ENCODE measurements around the gene RSPO4.

The RSPO4 gene

GRCh38 chr20:955656-956055 is 46.5 kb downstream of the RSPO4 start:
- WGBS, 2 experiments (ENCODE audit: insufficient coverage in 2 of 2): 91 to 100% methylated on average over 4 to 6 of the region's 7 CpGs
- no peaks in the 10 kb centered on the region for H3K9me3 ChIP-seq (ENCODE audit: control insufficient read depth, low read length)
- no peak overlapping the region for H3K4me3 ChIP-seq (ENCODE audit: extremely low read depth, insufficient read depth, low read length, poor library complexity, severe bottlenecking)
- no peaks in the 10 kb centered on the region for H3K36me3 ChIP-seq (ENCODE audit: control insufficient read depth, insufficient read depth, low read length)
- no peaks in the 10 kb centered on the region for H3K4me1 ChIP-seq (ENCODE audit: control insufficient read depth, insufficient read depth, low read length, poor library complexity, severe bottlenecking)
- H3K27ac ChIP-seq (ENCODE audit: low read depth, low read length, severe bottlenecking): no peak overlapping the region

- Histone ChIP-seq H3K27ac (ENCODE audit: low read depth, low read length, severe bottlenecking) (no peak overlapping the region), H3K4me1 (ENCODE audit: control insufficient read depth, insufficient read depth, low read length, poor library complexity, severe bottlenecking) (no peaks in the 10 kb centered on the region), H3K36me3 (ENCODE audit: control insufficient read depth, insufficient read depth, low read length) (no peaks in the 10 kb centered on the region), H3K9me3 (ENCODE audit: control insufficient read depth, low read length) (no peaks in the 10 kb centered on the region), H3K4me3 (ENCODE audit: extremely low read depth, insufficient read depth, low read length, poor library complexity, severe bottlenecking) (no peak overlapping the region)
- WGBS, 2 experiments (ENCODE audit: insufficient coverage in 2 of 2): 41 to 68% methylated on average over 2 to 3 of the region's 3 CpGs
Measured at GRCh38 chr20:955111-955510, 47.0 kb downstream of the RSPO4 start.

- H3K36me3 ChIP-seq (ENCODE audit: control insufficient read depth, insufficient read depth, low read length): no peaks in the 10 kb centered on the region
- no peak overlapping the region for H3K4me3 ChIP-seq (ENCODE audit: extremely low read depth, insufficient read depth, low read length, poor library complexity, severe bottlenecking)
- no peak overlapping the region for H3K27ac ChIP-seq (ENCODE audit: low read depth, low read length, severe bottlenecking)
- WGBS, 2 experiments (ENCODE audit: insufficient coverage in 2 of 2): 20 to 70% methylated on average over 2 to 7 of the region's 11 CpGs
- H3K4me1 ChIP-seq (ENCODE audit: control insufficient read depth, insufficient read depth, low read length, poor library complexity, severe bottlenecking): no peaks in the 10 kb centered on the region
- no peaks in the 10 kb centered on the region for H3K9me3 ChIP-seq (ENCODE audit: control insufficient read depth, low read length)
Measured at GRCh38 chr20:953742-954141, 48.4 kb downstream of the RSPO4 start.

- Histone ChIP-seq H3K4me1 (ENCODE audit: control insufficient read depth, insufficient read depth, low read length, poor library complexity, severe bottlenecking) (no peaks in the 10 kb centered on the region), H3K9me3 (ENCODE audit: control insufficient read depth, low read length) (no peaks in the 10 kb centered on the region), H3K4me3 (ENCODE audit: extremely low read depth, insufficient read depth, low read length, poor library complexity, severe bottlenecking) (no peak overlapping the region), H3K36me3 (ENCODE audit: control insufficient read depth, insufficient read depth, low read length) (no peaks in the 10 kb centered on the region), H3K27ac (ENCODE audit: low read depth, low read length, severe bottlenecking) (no peak overlapping the region)
- WGBS, 2 experiments (ENCODE audit: insufficient coverage in 2 of 2): 90 to 93% methylated on average over 6 to 8 of the region's 8 CpGs
Measured at GRCh38 chr20:952196-952795, 49.8 kb downstream of the RSPO4 start.

- Histone ChIP-seq H3K36me3 (ENCODE audit: control insufficient read depth, insufficient read depth, low read length) (no peaks in the 10 kb centered on the region), H3K4me1 (ENCODE audit: control insufficient read depth, insufficient read depth, low read length, poor library complexity, severe bottlenecking) (no peaks in the 10 kb centered on the region), H3K27ac (ENCODE audit: low read depth, low read length, severe bottlenecking) (no peak overlapping the region), H3K4me3 (ENCODE audit: extremely low read depth, insufficient read depth, low read length, poor library complexity, severe bottlenecking) (no peak overlapping the region), H3K9me3 (ENCODE audit: control insufficient read depth, low read length) (no peaks in the 10 kb centered on the region)
- 92 to 93% methylated on average over 18 of the region's 21 CpGs for WGBS, 2 experiments (ENCODE audit: insufficient coverage in 2 of 2)
Measured at GRCh38 chr20:951384-952169, 50.5 kb downstream of the RSPO4 start.

- no peaks in the 10 kb centered on the region for H3K4me1 ChIP-seq (ENCODE audit: control insufficient read depth, insufficient read depth, low read length, poor library complexity, severe bottlenecking)
- H3K9me3 ChIP-seq (ENCODE audit: control insufficient read depth, low read length): no peaks in the 10 kb centered on the region
- H3K36me3 ChIP-seq (ENCODE audit: control insufficient read depth, insufficient read depth, low read length): no peaks in the 10 kb centered on the region
- no peak overlapping the region for H3K27ac ChIP-seq (ENCODE audit: low read depth, low read length, severe bottlenecking)
- H3K4me3 ChIP-seq (ENCODE audit: extremely low read depth, insufficient read depth, low read length, poor library complexity, severe bottlenecking): no peak overlapping the region
- 93 to 97% methylated on average over 6 of the region's 7 CpGs for WGBS, 2 experiments (ENCODE audit: insufficient coverage in 2 of 2)
Measured at GRCh38 chr20:949717-950116, 52.4 kb downstream of the RSPO4 start.

GRCh38 chr20:946826-947225 is 55.3 kb downstream of the RSPO4 start:
- 100% methylated on average over 2 to 5 of the region's 8 CpGs for WGBS, 2 experiments (ENCODE audit: insufficient coverage in 2 of 2)
- H3K36me3 ChIP-seq (ENCODE audit: control insufficient read depth, insufficient read depth, low read length): no peaks in the 10 kb centered on the region
- H3K4me1 ChIP-seq (ENCODE audit: control insufficient read depth, insufficient read depth, low read length, poor library complexity, severe bottlenecking): no peaks in the 10 kb centered on the region
- H3K27ac ChIP-seq (ENCODE audit: low read depth, low read length, severe bottlenecking): no peak overlapping the region
- H3K4me3 ChIP-seq (ENCODE audit: extremely low read depth, insufficient read depth, low read length, poor library complexity, severe bottlenecking): no peak overlapping the region
- no peaks in the 10 kb centered on the region for H3K9me3 ChIP-seq (ENCODE audit: control insufficient read depth, low read length)

GRCh38 chr20:945841-946240 is 56.3 kb downstream of the RSPO4 start:
- Histone ChIP-seq H3K4me1 (ENCODE audit: control insufficient read depth, insufficient read depth, low read length, poor library complexity, severe bottlenecking) (no peaks in the 10 kb centered on the region), H3K27ac (ENCODE audit: low read depth, low read length, severe bottlenecking) (no peak overlapping the region), H3K4me3 (ENCODE audit: extremely low read depth, insufficient read depth, low read length, poor library complexity, severe bottlenecking) (no peak overlapping the region), H3K36me3 (ENCODE audit: control insufficient read depth, insufficient read depth, low read length) (no peaks in the 10 kb centered on the region), H3K9me3 (ENCODE audit: control insufficient read depth, low read length) (no peaks in the 10 kb centered on the region)
- WGBS, 2 experiments (ENCODE audit: insufficient coverage in 2 of 2): 91 to 96% methylated on average over 13 of the region's 13 CpGs

GRCh38 chr20:944774-945410 is 57.2 kb downstream of the RSPO4 start:
- 70 to 77% methylated on average over 10 to 13 of the region's 13 CpGs for WGBS, 2 experiments (ENCODE audit: insufficient coverage in 2 of 2)
- Histone ChIP-seq H3K4me3 (ENCODE audit: extremely low read depth, insufficient read depth, low read length, poor library complexity, severe bottlenecking) (no peak overlapping the region), H3K9me3 (ENCODE audit: control insufficient read depth, low read length) (no peaks in the 10 kb centered on the region), H3K36me3 (ENCODE audit: control insufficient read depth, insufficient read depth, low read length) (no peaks in the 10 kb centered on the region), H3K27ac (ENCODE audit: low read depth, low read length, severe bottlenecking) (peak overlapping the region; percentile 47), H3K4me1 (ENCODE audit: control insufficient read depth, insufficient read depth, low read length, poor library complexity, severe bottlenecking) (no peaks in the 10 kb centered on the region)

- 75 to 84% methylated on average over 7 to 9 of the region's 9 CpGs for WGBS, 2 experiments (ENCODE audit: insufficient coverage in 2 of 2)
- Histone ChIP-seq H3K9me3 (ENCODE audit: control insufficient read depth, low read length) (no peaks in the 10 kb centered on the region), H3K4me3 (ENCODE audit: extremely low read depth, insufficient read depth, low read length, poor library complexity, severe bottlenecking) (no peak overlapping the region), H3K4me1 (ENCODE audit: control insufficient read depth, insufficient read depth, low read length, poor library complexity, severe bottlenecking) (no peaks in the 10 kb centered on the region), H3K27ac (ENCODE audit: low read depth, low read length, severe bottlenecking) (peak overlapping the region; percentile 47), H3K36me3 (ENCODE audit: control insufficient read depth, insufficient read depth, low read length) (no peaks in the 10 kb centered on the region)
Measured at GRCh38 chr20:944148-944547, 58.0 kb downstream of the RSPO4 start.

GRCh38 chr20:942611-943010 is 59.5 kb downstream of the RSPO4 start:
- no peak overlapping the region for H3K4me3 ChIP-seq (ENCODE audit: extremely low read depth, insufficient read depth, low read length, poor library complexity, severe bottlenecking)
- H3K36me3 ChIP-seq (ENCODE audit: control insufficient read depth, insufficient read depth, low read length): no peaks in the 10 kb centered on the region
- no peaks in the 10 kb centered on the region for H3K4me1 ChIP-seq (ENCODE audit: control insufficient read depth, insufficient read depth, low read length, poor library complexity, severe bottlenecking)
- H3K27ac ChIP-seq (ENCODE audit: low read depth, low read length, severe bottlenecking): no peak overlapping the region
- no peaks in the 10 kb centered on the region for H3K9me3 ChIP-seq (ENCODE audit: control insufficient read depth, low read length)
- 93 to 96% methylated on average over 4 to 6 of the region's 7 CpGs for WGBS, 2 experiments (ENCODE audit: insufficient coverage in 2 of 2)

All from mesodermal cell (in vitro differentiated cells).